GM18858 (cell line): ENCODE data around the gene NAGLU.

Experiments
- ATAC-seq: cut with Tn5 transposase; IDR thresholded peaks from one replicate; pipeline ENCODE4 v1.9.1; 2021; ENCODE audit not compliant: unreplicated experiment

NAGLU gene

DNA sequence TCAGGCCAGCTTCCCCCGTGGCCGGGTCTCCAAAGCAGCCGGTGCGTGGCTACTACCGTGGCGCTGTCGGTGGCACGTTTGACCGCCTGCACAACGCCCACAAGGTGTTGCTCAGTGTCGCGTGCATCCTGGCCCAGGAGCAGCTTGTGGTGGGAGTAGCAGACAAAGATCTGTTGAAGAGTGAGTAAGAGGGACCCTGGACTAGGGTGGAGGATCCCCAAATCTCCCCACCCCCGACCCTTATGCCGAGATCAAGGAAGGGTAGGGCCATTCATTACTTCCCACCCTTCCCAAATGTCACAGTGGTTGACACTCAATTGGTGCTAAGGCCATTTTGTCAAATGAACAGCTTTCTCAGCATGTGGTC lies 27.1 kb downstream of the NAGLU start:
- ATAC-seq = no peak

DNA sequence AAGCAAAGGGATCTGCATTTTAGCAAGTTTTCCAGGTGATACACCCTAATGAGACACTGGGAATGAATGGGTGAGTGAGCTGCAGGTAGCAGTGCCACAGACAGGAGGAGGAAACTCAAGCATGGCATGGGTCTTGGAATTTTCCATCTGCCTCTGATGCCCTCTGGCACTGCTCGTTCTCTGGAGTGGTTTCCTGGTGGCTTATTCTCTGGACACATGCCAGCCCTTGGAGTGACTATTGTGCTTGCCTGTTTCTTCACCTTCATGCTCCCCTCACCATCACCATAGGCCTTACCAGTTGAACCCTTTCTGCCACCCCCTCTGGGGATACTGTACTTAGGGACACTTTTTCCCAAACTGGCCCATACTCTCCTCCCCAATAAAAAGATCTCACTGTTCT lies 27.5 kb downstream of the NAGLU start:
- no peak for ATAC-seq

DNA sequence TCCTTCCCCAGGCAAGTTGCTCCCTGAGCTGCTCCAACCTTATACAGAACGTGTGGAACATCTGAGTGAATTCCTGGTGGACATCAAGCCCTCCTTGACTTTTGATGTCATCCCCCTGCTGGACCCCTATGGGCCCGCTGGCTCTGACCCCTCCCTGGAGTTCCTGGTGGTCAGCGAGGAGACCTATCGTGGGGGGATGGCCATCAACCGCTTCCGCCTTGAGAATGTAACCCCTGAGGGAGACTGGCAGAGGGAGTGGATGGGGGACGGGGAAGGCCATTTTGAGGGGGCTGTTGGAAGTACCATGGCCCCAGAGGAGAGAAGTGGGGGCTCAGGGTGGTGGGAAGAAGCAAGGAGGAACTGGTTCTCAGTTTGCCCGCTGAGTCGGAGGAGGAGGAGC lies 27.9 kb downstream of the NAGLU start:
- ATAC-seq = no peak

DNA sequence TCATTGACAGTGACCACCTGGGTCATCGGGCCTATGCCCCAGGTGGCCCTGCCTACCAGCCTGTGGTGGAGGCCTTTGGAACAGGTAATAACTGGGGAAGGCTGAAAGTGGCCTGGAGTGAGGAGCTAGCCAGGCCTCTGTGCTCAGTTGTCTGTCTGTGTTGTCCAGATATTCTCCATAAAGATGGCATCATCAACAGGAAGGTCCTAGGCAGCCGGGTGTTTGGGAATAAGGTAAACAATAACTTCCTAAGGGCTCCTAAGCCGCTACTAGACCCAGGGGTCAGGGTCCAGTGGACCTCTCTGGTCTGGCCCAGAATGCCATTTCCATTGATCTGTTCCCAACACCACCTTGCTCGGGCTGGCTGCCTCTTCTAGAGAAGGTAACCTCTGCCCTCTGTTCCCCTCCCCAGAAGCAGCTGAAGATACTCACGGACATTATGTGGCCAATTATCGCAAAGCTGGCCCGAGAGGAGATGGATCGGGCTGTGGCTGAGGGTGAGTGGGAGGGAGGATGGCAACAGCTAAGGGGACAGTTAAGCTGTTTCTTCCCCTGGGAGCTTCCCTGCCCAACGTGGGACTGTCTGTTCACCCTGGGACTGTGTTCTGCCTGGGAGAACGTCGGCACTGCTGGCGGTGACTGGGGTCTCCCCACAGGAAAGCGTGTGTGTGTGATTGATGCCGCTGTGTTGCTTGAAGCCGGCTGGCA lies 28.9 kb downstream of the NAGLU start:
- no peak for ATAC-seq

DNA sequence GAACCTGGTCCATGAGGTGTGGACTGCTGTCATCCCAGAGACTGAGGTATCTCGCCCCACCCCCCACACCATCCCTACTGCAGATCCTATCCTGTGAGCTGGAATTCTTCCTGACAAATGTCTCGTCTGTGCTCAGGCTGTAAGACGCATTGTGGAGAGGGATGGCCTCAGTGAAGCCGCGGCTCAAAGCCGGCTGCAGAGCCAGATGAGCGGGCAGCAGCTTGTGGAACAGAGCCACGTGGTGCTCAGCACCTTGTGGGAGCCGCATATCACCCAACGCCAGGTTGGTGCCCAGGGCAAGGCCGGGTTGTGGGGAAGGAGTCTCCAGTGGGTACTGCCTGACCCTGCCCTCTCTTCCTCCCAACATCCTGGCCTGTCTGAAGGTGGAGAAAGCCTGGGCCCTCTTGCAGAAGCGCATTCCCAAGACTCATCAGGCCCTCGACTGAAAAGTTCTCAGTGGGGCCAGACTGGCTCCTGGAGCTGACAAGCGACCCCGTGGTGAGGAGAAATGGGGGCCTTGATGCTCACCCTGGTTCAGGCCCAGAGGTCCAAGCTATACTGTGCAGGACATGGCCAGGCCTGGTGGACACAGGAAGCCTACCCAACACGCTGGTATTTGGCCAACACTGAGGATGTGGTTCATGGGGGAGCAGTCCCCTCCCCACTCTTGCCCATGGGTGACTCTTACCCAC lies 29.6 kb downstream of the NAGLU start:
- ATAC-seq = no peak

DNA sequence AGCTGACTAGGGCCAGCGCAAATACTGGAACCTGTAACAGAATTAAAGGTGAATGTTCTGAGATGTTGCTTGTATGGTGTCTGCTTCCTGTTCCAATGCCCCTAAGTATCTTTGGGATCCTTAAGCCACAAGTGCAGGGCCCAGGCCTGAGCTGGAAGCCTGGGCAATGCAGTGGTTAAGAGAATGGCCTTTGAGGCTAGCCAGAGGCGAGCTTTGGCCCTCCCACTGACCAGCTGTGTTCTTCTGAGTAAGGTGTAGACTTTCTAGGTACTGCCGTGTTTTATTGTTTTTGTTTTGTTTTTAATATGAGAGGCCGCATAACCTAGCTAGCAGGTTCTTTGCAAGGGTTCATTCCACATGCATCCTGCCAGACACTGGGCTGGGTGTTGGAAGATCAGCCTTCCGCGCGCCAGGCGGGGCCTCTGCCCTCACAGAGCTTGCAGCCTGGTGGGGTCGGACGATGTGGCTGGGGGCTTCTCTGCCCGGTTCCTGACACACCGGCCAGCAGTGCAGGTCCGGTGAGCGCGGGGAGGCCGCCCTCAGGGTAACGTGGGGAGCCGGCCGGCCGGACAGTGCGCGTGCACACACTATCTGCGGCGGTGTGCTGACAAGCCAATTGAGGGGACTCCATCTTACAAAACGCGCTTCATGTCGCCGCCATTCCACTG lies 30.3 kb downstream of the NAGLU start:
- no peak for ATAC-seq

DNA sequence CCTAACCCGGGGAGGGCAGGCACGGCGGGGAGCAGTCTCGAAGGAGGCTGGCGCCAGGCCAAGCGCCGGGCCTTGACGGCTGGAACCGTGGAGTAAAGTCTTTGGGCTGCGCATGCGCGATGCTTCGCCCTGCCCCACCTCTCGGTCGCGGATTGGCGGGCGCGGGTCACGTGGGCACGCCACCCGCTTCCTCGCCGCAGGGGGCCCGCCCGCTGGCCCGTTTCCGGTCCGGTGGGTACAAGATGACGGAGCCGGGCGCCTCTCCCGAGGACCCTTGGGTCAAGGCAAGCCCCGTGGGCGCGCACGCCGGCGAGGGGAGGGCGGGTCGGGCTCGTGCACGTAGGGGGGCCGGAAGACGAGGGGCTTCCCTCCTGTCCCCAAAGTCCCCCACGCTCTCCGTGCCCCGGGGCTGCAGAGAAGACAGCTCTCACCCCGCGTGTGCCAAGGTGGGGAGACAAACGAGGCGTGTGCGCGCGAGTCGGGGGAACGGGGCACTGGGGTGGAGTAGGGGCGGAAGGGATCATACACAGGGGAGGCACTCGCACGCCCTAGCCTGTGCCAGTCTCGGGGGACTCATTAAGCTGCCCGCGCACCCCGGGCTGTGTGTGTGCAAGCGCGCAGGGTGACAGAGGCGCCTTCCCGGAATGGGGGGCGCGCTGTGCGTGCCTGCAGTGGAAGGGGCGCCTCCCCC lies 31.0 kb downstream of the NAGLU start, which contains the start of gene MLX:
Gene MLX, plus strand, starts transcription at position 218 of the 691 bp plus-strand sequence. Its CDS starts 25 bp downstream, at position 243.
- ATAC-seq = no peak

DNA sequence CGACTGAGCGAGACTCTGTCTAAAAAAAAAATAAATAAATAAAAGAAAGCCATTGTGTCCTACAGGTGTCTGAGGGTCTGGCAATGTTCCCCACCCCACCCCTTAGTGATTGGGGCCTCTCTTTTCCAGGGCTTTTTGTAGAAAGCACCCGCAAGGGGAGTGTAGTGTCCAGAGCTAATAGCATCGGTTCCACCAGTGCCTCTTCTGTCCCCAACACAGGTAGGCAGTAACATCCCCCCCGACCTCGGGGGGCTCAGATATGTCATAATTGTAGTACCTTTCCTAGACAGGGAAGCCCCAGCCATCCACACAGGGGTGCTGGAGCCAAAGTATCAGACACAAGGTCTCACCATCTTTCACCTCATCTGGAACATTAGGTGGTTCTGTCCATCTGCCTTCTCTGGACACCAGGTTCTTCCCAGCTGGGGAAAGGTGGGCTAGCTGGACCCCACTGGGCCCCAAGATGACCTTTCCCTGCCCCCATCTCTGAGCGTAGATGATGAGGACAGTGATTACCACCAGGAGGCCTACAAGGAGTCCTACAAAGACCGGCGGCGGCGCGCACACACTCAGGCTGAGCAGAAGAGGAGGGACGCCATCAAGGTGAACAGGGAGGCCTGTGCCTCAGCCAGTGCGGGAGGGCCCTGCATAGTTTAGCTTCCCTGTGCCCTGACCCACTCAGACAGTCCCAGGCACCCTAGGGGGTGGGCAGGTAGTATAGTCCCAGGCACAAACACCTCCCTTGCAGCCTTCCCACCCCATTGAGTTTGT lies 32.5 kb downstream of the NAGLU start:
- ATAC-seq = no peak

DNA sequence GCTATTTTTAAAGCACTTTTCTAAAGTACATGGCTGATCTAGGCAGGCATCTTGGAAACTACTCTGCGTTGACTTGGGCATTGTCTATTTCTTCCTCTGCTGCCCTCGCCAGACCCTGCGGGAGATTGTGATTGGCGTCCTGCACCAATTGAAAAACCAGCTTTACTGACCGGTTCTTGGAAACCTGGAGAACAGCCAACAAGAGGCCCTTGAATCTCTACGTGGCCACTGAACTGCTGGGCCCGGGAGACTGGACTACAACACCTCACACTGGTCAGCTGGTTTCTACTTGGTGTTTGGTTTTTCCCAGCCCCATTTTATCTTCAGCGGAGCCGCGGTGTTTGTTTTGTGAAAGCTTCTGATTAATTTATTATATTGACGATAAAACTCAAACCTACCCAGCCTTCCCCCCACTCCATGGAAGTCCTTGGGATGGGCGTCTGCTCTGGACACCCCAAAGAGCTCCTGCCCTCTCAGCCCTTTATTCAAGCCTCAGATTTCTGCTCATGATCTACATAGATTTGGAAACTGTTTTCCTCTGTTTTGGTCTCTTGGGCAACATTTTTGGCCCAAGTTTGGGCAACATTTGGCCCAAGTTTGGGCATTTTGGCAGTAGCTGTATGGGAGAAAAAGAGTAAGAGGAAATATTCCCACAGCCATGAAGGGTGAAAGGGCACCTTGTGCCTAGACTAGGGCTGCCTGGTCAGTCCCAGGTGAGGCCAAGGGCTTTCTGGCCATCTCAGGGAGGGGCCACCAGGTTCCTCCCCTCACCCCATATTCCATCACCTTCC lies 35.6 kb downstream of the NAGLU start:
- ATAC-seq = no peak

DNA sequence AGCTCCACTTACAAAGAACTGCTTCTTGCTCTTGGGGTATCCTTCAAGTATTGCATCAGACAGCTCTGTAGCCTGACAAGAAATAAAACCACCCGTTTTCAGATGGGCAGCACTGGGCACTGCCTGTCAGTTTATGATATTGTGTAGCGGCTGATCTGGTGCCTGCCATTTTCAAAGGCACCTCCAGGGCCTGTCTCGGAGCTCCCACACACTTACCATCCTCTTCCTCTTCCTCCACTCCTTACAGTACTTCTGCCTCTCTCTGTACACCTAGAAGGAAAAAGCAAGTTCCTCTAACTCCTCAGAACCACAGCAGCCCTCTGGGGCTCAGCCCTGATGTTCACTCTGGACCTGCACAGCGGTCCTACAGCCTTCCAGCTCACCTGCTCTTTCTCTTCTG lies 37.1 kb downstream of the NAGLU start:
- ATAC-seq = no peak

DNA sequence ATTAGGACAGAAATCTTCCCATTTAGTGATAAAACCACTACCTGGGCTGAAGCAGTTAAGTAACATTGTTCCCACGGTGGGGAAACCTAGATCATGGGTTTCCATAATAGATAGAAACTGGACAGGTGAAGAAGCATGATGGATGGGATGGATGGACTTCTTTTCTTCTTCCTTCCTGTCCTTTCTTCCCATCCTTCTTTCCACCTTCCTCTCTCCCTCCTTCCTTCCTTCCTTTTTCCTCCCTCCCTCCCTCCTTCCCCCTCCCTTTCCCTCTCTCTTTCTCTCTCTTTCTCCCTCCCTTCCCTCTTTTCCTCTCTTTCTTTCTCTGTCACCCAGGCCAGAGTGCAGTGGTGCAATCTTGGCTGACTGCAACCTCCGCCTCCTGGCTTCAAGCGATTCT lies 38.4 kb downstream of the NAGLU start:
- no peak for ATAC-seq

DNA sequence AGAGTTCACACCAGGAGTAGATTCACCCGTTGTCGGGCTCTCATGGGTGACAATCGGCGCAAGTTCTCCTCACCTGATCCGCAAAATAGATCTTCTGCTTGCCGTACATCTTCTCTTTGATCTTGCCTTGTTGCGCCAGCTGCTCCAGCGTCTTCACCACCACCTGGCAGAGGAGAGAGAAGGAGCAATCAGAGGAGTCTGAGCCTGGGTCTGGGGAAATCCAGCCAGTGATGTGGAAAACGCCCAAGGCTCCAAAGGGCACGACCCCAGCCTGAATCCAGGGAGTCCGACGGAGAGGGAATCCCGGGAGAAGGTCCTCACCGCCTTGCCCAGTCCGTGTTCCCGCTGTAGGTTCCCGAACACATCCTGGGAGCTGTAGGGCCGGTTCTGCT lies 41.1 kb downstream of the NAGLU start:
- no peak for ATAC-seq

DNA sequence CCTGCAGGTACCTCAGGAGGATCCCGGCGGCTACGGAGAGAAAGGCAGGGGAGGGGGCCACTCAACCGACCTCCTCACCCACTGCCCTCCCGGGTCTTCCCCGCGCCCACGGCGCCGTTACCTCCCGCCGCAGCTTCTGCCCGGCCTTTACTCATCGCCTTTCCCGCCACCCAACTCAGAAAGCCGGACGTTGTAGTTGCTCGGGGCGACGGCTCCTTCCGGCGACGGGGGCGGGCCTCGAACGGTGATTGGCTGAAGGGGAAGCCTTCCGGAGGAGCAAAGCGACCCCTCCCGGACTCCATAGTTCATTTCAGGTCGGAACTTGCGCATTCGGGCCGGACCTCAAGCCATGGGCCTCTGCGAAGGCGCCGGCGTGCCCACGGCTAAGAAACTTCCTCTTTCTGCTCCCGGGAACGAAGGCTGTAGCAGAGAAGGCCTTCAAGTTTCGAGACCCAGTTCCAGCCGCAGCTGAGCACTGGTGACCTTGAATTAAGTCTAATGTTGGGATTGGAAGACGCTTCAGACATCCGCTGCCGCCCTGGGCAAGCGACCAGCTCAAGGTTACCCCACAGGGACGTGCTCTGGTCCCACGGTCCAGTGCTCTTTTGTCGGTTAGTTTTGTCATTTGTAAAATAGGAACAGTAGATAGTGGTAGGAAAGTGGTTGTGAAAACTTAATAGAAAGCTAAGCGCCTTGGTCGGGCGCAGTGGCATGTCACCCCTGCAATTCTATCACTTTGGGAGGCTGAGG lies 41.7 kb downstream of the NAGLU start, which contains the start of gene PSMC3IP:
Gene PSMC3IP, minus strand, starts transcription at position 198 of the 750 bp plus-strand sequence. Its CDS starts 43 bp downstream, at position 155.
- peak; percentile 61 for ATAC-seq

DNA sequence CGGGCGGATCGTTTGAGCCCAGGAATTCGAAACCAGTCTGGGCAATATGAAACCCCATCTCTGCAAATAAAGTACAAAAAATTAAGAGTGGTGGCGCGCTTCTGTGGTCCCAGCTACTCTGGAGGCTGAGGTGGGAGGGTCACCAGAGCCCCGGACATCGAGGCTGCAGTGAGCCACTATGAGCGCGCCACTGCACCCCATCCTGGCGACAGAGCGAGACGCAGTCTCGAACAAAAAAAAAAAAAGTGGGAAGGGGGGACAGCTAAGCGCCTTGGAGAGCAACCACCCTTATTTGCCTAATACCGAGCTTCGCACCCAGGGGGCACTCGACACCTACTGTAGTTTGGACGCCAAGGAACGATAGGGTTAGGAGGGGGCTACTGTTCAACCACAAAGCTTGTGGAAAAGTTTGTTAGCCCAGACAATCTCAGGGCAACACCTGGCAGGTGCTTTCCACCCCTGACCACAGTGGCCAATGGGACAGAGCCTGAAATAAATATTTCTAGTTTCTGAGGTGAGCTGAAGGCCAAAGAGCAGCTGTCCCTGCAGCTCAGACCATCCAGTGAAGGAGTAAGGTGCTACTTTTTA lies 42.3 kb downstream of the NAGLU start:
- ATAC-seq = no peak

DNA sequence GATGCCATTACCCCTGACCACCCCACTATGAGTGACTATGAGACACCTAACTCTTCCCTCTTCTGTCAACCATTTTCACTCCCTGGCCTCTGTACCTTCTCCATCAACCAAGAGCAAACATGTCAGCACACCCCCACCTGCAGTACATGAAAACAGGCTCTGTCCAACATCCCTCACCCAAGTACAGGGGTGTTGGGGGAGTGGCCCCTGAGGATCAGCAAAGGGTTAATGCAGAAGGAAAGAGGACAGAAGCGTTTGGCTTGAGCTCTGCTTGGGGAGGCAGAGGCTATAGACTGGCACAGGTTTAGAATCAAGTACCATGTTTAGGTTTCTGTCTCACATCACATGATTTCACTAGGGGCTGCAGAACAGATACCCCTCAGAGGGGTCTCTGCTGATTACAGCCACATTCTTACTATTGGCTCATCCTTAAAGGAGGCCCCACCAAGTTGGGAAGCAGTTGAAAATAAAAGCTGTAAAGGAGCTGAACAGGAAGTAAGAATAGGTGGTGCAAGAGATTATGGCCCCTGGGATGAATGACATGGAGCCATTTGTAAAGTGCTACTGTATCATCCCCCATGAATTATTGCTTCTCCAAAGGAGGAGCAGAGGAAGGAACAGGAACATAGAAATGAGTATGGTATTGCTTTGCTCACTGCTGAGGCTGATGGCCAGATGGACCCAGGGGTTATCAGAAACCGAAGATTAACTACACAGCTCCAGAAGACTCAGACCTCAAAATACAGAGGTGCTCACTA lies 43.9 kb downstream of the NAGLU start:
- ATAC-seq = no peak

DNA sequence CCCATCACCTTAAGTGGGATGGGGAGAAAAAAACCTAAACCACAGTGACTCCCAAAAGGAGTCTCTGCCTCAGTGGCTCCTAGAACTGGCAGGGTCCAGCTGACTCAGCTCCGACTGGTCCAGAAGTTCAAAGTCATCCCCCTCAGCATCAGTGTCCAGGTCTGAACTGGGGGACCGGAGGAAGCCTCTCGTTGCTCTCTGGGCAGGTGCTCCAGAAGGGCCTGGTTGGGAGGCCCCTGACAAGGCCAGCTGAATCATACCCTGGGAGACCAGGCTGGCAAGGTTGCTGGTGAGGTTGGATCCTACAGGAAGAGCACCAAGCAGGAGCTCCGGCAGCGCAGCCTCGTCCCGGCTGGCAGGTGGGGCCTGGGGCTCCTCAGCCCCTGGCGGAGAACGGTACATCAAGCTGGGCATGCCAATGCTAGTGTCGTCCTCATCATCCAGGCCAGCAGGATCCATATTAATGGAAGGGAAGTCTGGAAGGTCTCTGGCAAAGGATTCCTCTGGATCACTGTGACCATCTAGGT lies 45.8 kb downstream of the NAGLU start:
- ATAC-seq = no peak

DNA sequence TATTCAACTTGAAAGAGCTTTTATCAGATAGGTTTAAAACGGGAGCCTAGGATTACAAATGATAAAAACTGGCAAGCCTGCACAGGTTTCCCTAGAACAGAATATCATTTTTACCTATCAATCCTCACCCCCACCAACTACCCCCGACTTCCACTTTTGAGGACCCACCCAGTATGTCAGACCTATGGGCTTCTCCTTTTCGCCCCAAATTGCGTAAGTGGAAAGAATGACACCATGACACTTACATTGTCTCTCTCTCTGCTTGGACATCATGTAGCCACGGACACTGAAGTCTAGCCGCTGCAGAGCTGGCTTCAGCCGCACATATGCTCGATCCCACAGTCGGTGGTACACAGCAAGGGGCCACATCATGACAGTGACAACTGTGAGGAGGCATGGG lies 48.8 kb downstream of the NAGLU start:
- ATAC-seq = no peak

DNA sequence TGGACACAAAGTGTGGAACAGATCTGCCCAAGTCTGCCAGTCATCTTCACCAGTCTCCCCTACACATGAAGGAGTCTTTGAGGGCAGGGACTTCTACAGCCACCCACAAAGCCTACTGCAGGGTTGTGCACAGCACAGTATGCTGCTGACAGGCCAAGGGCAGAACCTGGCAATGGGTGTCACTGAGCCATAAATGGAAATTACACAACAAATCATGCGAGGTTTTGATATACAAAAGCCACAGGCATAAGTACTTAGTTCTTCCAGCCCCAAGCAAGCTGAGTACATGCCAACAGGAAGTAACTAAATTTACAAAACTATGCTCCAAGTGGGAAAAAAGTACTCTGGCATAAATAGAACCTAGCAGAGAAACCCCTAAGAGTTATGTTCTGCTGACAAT lies 49.3 kb downstream of the NAGLU start:
- no peak for ATAC-seq
